ENCODE results near the gene TIMM23. TPM values are rescaled to one million over a fixed set of nuclear protein-coding genes. Genes with fewer than 3 reads are reported as not detected.

Gene TIMM23
- total RNA-seq, 1 experiment from 2014 or later, result 70.1 TPM

DNA sequence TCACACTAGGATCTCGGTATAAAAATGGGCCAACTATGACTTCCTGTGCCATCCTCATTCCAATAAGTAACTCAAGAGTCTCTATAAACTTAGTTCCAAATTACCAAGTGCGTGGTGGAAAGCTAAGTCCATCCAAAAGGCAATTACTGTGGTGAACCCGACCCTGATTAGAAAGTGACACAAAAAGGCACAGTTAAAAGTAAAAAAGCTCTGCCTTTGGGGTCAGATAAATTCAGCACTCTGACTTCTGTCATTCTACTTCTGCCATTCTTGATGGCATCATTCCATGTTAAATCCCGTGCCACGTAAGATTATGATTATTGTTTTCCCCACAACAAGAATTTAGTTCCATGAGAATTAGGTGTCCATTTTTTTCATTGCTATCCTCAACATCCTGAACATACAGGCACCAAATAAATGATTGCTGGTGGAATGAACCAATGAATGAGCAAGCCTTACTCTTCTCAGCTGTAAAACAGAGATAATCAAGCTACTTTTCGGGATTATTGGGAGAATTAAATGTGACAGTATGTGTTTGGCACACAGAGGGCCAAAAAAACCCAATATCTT is 57.3 kb downstream of the TIMM23 start:
- ATAC-seq (no peak), DNase-seq (ENCODE audit: low read depth, low spot score) (no peak)
- Histone ChIP-seq H3K4me3 (replicated peaks in 1 of 2; ENCODE audit: low read depth in 1 of 2, low read length in 2 of 2) (peak overlapping the region; percentile 86), H3K9ac (ENCODE audit: low read length) (peak overlapping the region; percentile 84), H3K4me1 (ENCODE audit: control insufficient read depth in 1 of 2, insufficient read depth in 2 of 2, low read length in 2 of 2) (peaks cover 6 to 28% of the 10 kb centered on the region in 2 experiments; a peak in 3 of 4 replicates), H2AFZ (ENCODE audit: low read depth, low read length, poor library complexity, severe bottlenecking) (no peak overlapping the region), H4K20me1 (ENCODE audit: insufficient read depth) (no peaks in the 10 kb centered on the region), H3K9me3 (ENCODE audit: control insufficient read depth in 1 of 2, insufficient read depth in 1 of 2, low read depth in 1 of 2, low read length in 2 of 2) (no peaks in the 10 kb centered on the region), H3K79me2 (ENCODE audit: insufficient read depth, low read length) (peaks cover 57% of the 10 kb centered on the region), H3K27ac (ENCODE audit: low read depth, low read length) (peak overlapping the region; percentile 63), H3K36me3 (ENCODE audit: control insufficient read depth in 1 of 2, insufficient read depth in 2 of 2, low read length in 2 of 2) (no peaks in the 10 kb centered on the region), H3K4me2 (ENCODE audit: low read length) (peak overlapping the region; percentile 78), H3K27me3 (ENCODE audit: insufficient read depth, low read length) (no peaks in the 10 kb centered on the region), H3K9me2 (ENCODE audit: insufficient read depth) (no peaks in the 10 kb centered on the region)
- ChIA-PET RAD21 (ENCODE audit: low non-redundant PET in 1 of 2, low total read pairs in 2 of 2, uncharacterized antibody in 2 of 2, unreplicated experiment in 2 of 2) (no interaction called here), CTCF (interaction anchor here (1.6 to 2.3 kb wide), 3 partner anchors 10 to 780 kb away, joined by 4 to 7 read pairs (median 7); no protein-coding TSS in a partner anchor), POLR2A (no interaction called here)
- no peak for TF ChIP-seq SRF (IDR thresholded peaks at IDR 0.05; ENCODE audit: low read depth)
- TF ChIP-seq, protein P1, sequence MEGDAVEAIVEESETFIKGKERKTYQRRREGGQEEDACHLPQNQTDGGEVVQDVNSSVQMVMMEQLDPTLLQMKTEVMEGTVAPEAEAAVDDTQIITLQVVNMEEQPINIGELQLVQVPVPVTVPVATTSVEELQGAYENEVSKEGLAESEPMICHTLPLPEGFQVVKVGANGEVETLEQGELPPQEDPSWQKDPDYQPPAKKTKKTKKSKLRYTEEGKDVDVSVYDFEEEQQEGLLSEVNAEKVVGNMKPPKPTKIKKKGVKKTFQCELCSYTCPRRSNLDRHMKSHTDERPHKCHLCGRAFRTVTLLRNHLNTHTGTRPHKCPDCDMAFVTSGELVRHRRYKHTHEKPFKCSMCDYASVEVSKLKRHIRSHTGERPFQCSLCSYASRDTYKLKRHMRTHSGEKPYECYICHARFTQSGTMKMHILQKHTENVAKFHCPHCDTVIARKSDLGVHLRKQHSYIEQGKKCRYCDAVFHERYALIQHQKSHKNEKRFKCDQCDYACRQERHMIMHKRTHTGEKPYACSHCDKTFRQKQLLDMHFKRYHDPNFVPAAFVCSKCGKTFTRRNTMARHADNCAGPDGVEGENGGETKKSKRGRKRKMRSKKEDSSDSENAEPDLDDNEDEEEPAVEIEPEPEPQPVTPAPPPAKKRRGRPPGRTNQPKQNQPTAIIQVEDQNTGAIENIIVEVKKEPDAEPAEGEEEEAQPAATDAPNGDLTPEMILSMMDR (IDR thresholded peaks at IDR 0.05 in 2 of 3, conservative IDR thresholded peaks at IDR 0.05 in 1 of 3; ENCODE audit: borderline replicate concordance in 1 of 3, insufficient read depth in 1 of 3, low read depth in 2 of 3, low read length in 2 of 3), result no peak
- no peak for TF ChIP-seq EZH2phosphoT487 (IDR thresholded peaks at IDR 0.05; ENCODE audit: borderline replicate concordance)
- no peak for TF ChIP-seq POLR2AphosphoS5 (IDR thresholded peaks at IDR 0.05; ENCODE audit: low read depth, low read length)
- no peak for TF ChIP-seq YY1 (IDR thresholded peaks at IDR 0.05; ENCODE audit: extremely low read depth, insufficient replicate concordance, low read depth, low read length)
- TF ChIP-seq ATF3 (IDR thresholded peaks at IDR 0.05), result no peak
- no peak for TF ChIP-seq TCF7L2 (IDR thresholded peaks at IDR 0.05; ENCODE audit: borderline replicate concordance, extremely low read depth, insufficient read depth, insufficient read length)
- TF ChIP-seq CEBPB (IDR thresholded peaks at IDR 0.05; ENCODE audit: low read depth), result no peak
- TF ChIP-seq ELF1 (IDR thresholded peaks at IDR 0.05; ENCODE audit: borderline replicate concordance, low read depth), result no peak
- TF ChIP-seq, protein P2, sequence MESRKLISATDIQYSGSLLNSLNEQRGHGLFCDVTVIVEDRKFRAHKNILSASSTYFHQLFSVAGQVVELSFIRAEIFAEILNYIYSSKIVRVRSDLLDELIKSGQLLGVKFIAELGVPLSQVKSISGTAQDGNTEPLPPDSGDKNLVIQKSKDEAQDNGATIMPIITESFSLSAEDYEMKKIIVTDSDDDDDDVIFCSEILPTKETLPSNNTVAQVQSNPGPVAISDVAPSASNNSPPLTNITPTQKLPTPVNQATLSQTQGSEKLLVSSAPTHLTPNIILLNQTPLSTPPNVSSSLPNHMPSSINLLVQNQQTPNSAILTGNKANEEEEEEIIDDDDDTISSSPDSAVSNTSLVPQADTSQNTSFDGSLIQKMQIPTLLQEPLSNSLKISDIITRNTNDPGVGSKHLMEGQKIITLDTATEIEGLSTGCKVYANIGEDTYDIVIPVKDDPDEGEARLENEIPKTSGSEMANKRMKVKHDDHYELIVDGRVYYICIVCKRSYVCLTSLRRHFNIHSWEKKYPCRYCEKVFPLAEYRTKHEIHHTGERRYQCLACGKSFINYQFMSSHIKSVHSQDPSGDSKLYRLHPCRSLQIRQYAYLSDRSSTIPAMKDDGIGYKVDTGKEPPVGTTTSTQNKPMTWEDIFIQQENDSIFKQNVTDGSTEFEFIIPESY (IDR thresholded peaks at IDR 0.05; ENCODE audit: extremely low read depth, insufficient replicate concordance, low read length), result no peak
- no peak for TF ChIP-seq ZNF274 (IDR thresholded peaks at IDR 0.05; ENCODE audit: low read depth, low read length)
- TF ChIP-seq RAD21 (IDR thresholded peaks at IDR 0.05; ENCODE audit: low read depth), result no peak
- no peak for TF ChIP-seq SP1 (IDR thresholded peaks at IDR 0.05; ENCODE audit: low read depth)
- no peak for TF ChIP-seq EGR1 (IDR thresholded peaks at IDR 0.05; ENCODE audit: low read depth)
- intact Hi-C loops (cut with micrococcal nuclease), result loop anchor here (2.0 to 5.0 kb wide), 3 partner anchors 777 to 1021 kb away; no protein-coding TSS in a partner anchor
- BruUV-seq (replicated peaks), result TSS peak; percentile 59
